ENCODE measurements around the gene SLC13A2.

DNA sequence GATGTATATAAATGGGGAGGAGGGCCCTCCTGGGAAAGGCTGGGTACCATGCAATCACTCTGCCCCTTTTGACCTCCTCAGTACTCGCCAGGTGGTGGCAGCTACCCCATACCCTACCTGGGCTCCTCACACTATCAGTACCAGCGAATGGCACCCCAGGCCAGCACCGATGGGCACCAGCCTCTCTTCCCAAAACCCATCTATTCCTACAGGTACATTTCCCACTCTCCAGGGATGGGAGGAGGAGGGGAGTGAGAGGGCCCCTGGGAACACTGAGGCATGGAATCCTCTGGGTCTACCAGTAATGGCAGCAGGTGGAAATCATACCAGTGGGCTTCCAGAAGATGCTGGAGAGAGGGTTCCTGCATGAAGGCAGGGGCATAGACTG, 55.6 kb downstream of the SLC13A2 start:
- no peak for TF ChIP-seq POLR2AphosphoS5 (IDR thresholded peaks at IDR 0.05; ENCODE audit: low read depth, low read length)
- TF ChIP-seq, protein P1, sequence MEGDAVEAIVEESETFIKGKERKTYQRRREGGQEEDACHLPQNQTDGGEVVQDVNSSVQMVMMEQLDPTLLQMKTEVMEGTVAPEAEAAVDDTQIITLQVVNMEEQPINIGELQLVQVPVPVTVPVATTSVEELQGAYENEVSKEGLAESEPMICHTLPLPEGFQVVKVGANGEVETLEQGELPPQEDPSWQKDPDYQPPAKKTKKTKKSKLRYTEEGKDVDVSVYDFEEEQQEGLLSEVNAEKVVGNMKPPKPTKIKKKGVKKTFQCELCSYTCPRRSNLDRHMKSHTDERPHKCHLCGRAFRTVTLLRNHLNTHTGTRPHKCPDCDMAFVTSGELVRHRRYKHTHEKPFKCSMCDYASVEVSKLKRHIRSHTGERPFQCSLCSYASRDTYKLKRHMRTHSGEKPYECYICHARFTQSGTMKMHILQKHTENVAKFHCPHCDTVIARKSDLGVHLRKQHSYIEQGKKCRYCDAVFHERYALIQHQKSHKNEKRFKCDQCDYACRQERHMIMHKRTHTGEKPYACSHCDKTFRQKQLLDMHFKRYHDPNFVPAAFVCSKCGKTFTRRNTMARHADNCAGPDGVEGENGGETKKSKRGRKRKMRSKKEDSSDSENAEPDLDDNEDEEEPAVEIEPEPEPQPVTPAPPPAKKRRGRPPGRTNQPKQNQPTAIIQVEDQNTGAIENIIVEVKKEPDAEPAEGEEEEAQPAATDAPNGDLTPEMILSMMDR (IDR thresholded peaks at IDR 0.05): no peak
